Epithelial cell of esophagus (primary cell): Measurements from ENCODE around the gene RPL13A.

Experiments used
- DNase-seq: peaks from one replicate; pipeline ENCODE4 v3.0.0; 2010; ENCODE audit warnings: low read depth
- H3K4me3 ChIP-seq: 2 replicates; pipeline ENCODE4 v1.5.1; 2011; ENCODE audit warnings: mild to moderate bottlenecking, low read length, control low read depth
- TF ChIP-seq, protein P1 (sequence below): IDR thresholded peaks from 2 replicates; pipeline ENCODE4 v1.5.1; 2011; ENCODE audit warnings: low read depth, mild to moderate bottlenecking, low read length, control low read depth, inconsistent platforms; ENCODE audit not compliant: insufficient read depth; ENCODE audit errors: missing control alignments

The RPL13A gene

GRCh38 chr19:49450405-49450804 lies 37.0 kb upstream of the RPL13A start:
- DNase-seq = no peak
- TF ChIP-seq, protein P1, sequence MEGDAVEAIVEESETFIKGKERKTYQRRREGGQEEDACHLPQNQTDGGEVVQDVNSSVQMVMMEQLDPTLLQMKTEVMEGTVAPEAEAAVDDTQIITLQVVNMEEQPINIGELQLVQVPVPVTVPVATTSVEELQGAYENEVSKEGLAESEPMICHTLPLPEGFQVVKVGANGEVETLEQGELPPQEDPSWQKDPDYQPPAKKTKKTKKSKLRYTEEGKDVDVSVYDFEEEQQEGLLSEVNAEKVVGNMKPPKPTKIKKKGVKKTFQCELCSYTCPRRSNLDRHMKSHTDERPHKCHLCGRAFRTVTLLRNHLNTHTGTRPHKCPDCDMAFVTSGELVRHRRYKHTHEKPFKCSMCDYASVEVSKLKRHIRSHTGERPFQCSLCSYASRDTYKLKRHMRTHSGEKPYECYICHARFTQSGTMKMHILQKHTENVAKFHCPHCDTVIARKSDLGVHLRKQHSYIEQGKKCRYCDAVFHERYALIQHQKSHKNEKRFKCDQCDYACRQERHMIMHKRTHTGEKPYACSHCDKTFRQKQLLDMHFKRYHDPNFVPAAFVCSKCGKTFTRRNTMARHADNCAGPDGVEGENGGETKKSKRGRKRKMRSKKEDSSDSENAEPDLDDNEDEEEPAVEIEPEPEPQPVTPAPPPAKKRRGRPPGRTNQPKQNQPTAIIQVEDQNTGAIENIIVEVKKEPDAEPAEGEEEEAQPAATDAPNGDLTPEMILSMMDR = no peak
- H3K4me3 ChIP-seq = peak overlapping the region; percentile 91

GRCh38 chr19:49451430-49452181 lies 35.8 kb upstream of the RPL13A start, which contains the start of gene PIH1D1:
Gene PIH1D1 (minus strand): TSS chr19:49451814. CDS start chr19:49451574, 240 bp downstream.
- TF ChIP-seq, protein P1 = peak; percentile 29

DNA sequence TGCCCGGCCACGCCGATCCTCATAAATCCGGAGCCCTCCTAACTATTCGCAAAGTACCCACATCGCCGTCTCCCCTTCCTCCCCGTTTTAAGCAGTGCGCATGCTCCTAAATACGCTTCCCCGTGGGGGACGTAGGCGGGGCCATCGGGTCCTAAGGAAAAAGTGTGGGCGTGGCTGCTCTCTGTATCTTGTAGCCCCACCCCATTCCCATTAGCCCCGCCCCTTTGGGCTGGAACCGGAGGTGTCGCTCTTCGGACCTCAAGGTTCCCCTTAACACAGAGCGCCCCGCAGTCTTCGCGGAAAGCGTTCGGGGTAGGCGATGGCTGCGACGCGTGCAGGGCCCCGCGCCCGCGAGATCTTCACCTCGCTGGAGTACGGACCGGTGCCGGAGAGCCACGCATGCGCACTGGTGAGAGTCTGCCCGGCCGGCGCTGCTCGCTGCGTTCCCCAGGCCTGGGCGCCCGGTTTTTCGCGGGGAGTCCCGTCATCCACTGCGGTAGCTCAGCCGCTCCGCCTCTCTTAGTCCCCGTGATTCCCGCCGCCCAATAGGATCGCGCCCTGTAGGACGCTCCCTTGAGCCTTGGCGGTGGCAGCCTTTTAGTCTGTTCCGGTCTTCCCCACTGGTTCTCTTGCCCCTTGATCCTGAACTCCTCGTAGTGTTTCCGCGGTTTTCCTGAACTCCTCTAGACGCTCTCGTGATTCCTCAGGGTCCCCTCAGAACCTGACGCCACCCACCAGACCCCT lies 34.2 kb upstream of the RPL13A start, which contains the start of gene ALDH16A1:
TSS of gene ALDH16A1 (plus strand) at position 213 of the 744 bp plus-strand sequence. CDS start at position 320, 107 bp downstream.
- TF ChIP-seq, protein P1 = no peak

More at GRCh38 chr19:49451430-49452181, 35.8 kb upstream of the RPL13A start, which contains the start of gene PIH1D1:
- peak within 1 kb of the TSS; percentile 91 for H3K4me3 ChIP-seq
- DNase-seq = peak; percentile 99

GRCh38 chr19:49453757-49454240 lies 33.6 kb upstream of the RPL13A start:
- peak overlapping the region; percentile 87 for H3K4me3 ChIP-seq
- DNase-seq = no peak
- TF ChIP-seq, protein P1 = no peak

More for the DNA sequence above, 34.2 kb upstream of the RPL13A start, which contains the start of gene ALDH16A1:
- peak within 1 kb of the TSS; percentile 91 for H3K4me3 ChIP-seq
- peak; percentile 98 for DNase-seq

DNA sequence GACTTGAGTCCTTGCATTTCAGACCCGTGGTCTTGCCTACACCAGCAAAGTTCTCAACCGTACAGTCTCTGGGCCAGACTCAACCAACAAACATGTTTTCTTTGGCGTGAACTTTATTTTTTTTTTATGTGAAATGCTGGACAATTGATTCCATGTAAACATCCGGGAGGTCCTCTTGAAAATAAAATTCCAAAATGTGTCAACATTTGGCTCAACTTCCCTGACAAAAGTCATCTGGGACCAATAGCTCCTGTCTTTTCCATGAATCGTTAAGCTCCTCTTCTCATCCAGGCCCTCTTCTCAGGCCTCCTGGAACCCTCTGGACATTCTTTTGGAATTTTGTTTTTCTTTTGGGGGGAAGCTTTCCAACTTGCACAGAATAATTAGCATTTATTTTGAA lies 31.6 kb upstream of the RPL13A start:
- DNase-seq = no peak
- TF ChIP-seq, protein P1 = no peak
- no peak overlapping the region for H3K4me3 ChIP-seq

- DNase-seq = no peak
- H3K4me3 ChIP-seq = no peak overlapping the region
- TF ChIP-seq, protein P1 = no peak
Observed at GRCh38 chr19:49456326-49456725, 31.1 kb upstream of the RPL13A start.
